OCI-LY3 (cell line): ENCODE data around the gene ZNF593OS.
A peak's percentile ranks its signal among the peaks of the same experiment; 100 is the strongest.

Source experiments
- H2AFZ ChIP-seq: fragments of 200-600, 300-600 bp; shearing (Covaris generic); 2 replicates; pipeline ENCODE4 v1.6.0; 2014; ENCODE audit warnings: antibody characterized with exemption, low read depth, low read length
- H3K27ac ChIP-seq: fragments of 200-600, 300-600 bp; sonication (generic); 2 replicates; pipeline ENCODE4 v1.5.1; 2014; ENCODE audit warnings: mild to moderate bottlenecking, low read length, moderate library complexity, mixed read lengths
- H3K27me3 ChIP-seq: fragments of 200-600, 300-600 bp; sonication (generic); 2 replicates; pipeline ENCODE4 v1.6.1; 2014; ENCODE audit warnings: low read depth, low read length, mixed read lengths
- H3K36me3 ChIP-seq: fragments of 200-600, 300-600 bp; sonication (generic); replicated peaks from 2 replicates; pipeline ENCODE3; 2014; ENCODE audit warnings: low read depth, low read length, mixed read lengths
- H3K4me1 ChIP-seq: fragments of 300-600, 200-600 bp; sonication (generic); 2 replicates; pipeline ENCODE4 v1.6.1; 2014; ENCODE audit warnings: low read length, mixed read lengths
- H3K4me2 ChIP-seq: fragments of 200-600, 300-600 bp; sonication (generic); 2 replicates; pipeline ENCODE4 v1.6.1; 2014; ENCODE audit warnings: low read length, mixed read lengths
- H3K4me3 ChIP-seq: fragments of 300-600, 200-600 bp; sonication (generic); 2 replicates; pipeline ENCODE4 v1.5.1; 2014; ENCODE audit warnings: antibody characterized with exemption, mild to moderate bottlenecking, low read length, moderate library complexity
- H3K79me2 ChIP-seq: fragments of 300-600, 200-600 bp; shearing (Covaris generic); 2 replicates; pipeline ENCODE4 v1.6.1; 2014; ENCODE audit warnings: mild to moderate bottlenecking, low read length, mixed read lengths
- H3K9ac ChIP-seq: fragments of 300-600, 200-600 bp; shearing (Covaris generic); 2 replicates; pipeline ENCODE4 v1.6.0; 2014; ENCODE audit warnings: mild to moderate bottlenecking, low read length, moderate library complexity
- H3K9me3 ChIP-seq: fragments of 200-600, 300-600 bp; shearing (Covaris generic); 2 replicates; pipeline ENCODE4 v1.6.1; 2014; ENCODE audit warnings: low read length, mixed read lengths; ENCODE audit not compliant: insufficient read depth
- H4K20me1 ChIP-seq: fragments of 200-600, 300-600 bp; sonication (generic); 2 replicates; pipeline ENCODE4 v1.6.1; 2016; ENCODE audit warnings: low read length, mixed read lengths; ENCODE audit not compliant: insufficient read depth
- CTCF ChIP-seq: fragments of 200-600, 300-600 bp; sonication (generic); IDR thresholded peaks from 2 replicates; pipeline ENCODE4 v1.5.1; 2014; ENCODE audit warnings: antibody characterized with exemption, low read length, low read depth
- EZH2phosphoT487 ChIP-seq: fragments of 200-600 bp; shearing (Covaris generic); IDR thresholded peaks from 2 replicates; pipeline ENCODE4 v1.6.1; 2018; ENCODE audit warnings: antibody characterized with exemption, mixed run types, low read depth

The ZNF593OS gene

GRCh38 chr1:26169198-26169554, 2.5 kb downstream of the ZNF593OS start:
- Histone ChIP-seq H3K4me3 (peak overlapping the region; percentile 98), H3K27ac (no peak overlapping the region), H3K4me2 (peak overlapping the region; percentile 87), H3K36me3 (no peaks in the 10 kb centered on the region), H3K27me3 (no peaks in the 10 kb centered on the region), H2AFZ (peak overlapping the region; percentile 97), H3K9me3 (no peaks in the 10 kb centered on the region), H4K20me1 (no peaks in the 10 kb centered on the region), H3K79me2 (peaks cover 18% of the 10 kb centered on the region), H3K4me1 (peaks cover 21% of the 10 kb centered on the region), H3K9ac (peak overlapping the region; percentile 34; the same call in 1 of the 2 replicates)
- TF ChIP-seq CTCF (no peak), EZH2phosphoT487 (no peak)

- no peaks in the 10 kb centered on the region for H4K20me1 ChIP-seq
- peaks cover 21% of the 10 kb centered on the region for H3K4me1 ChIP-seq
- no peaks in the 10 kb centered on the region for H3K27me3 ChIP-seq
- peak within 1 kb of the TSS; percentile 98 for H3K4me3 ChIP-seq
- H3K4me2 ChIP-seq = peak within 1 kb of the TSS; percentile 96
- H3K36me3 ChIP-seq = no peaks in the 10 kb centered on the region
- no peaks in the 10 kb centered on the region for H3K9me3 ChIP-seq
- no peak within 1 kb of the TSS for H3K27ac ChIP-seq
- peak within 1 kb of the TSS; percentile 97 for H2AFZ ChIP-seq
- peak within 1 kb of the TSS; percentile 87 for H3K9ac ChIP-seq
- peaks cover 18% of the 10 kb centered on the region for H3K79me2 ChIP-seq
- no peak for TF ChIP-seq EZH2phosphoT487
- no peak for TF ChIP-seq CTCF
Observed at GRCh38 chr1:26168410-26169197, 3.0 kb downstream of the ZNF593OS start, which contains the start of gene C1orf232. Gene C1orf232 (minus strand): TSS chr1:26168963. CDS start chr1:26168499, 464 bp downstream.

GRCh38 chr1:26166719-26167281, 4.8 kb downstream of the ZNF593OS start:
- no peak overlapping the region for H3K4me3 ChIP-seq
- no peak overlapping the region for H3K4me2 ChIP-seq
- TF ChIP-seq CTCF (no peak), EZH2phosphoT487 (no peak)
- H3K4me1 ChIP-seq = peaks cover 21% of the 10 kb centered on the region
- H3K27ac ChIP-seq = no peak overlapping the region
- H2AFZ ChIP-seq = no peak overlapping the region
- H3K27me3 ChIP-seq = no peaks in the 10 kb centered on the region
- H4K20me1 ChIP-seq = no peaks in the 10 kb centered on the region
- peaks cover 18% of the 10 kb centered on the region for H3K79me2 ChIP-seq
- no peaks in the 10 kb centered on the region for H3K36me3 ChIP-seq
- H3K9me3 ChIP-seq = no peaks in the 10 kb centered on the region
- no peak overlapping the region for H3K9ac ChIP-seq
